ENCODE measurements around the gene DYNC1LI2.
A peak's percentile ranks its signal among the peaks of the same experiment; 100 is the strongest.

Gene DYNC1LI2

DNA sequence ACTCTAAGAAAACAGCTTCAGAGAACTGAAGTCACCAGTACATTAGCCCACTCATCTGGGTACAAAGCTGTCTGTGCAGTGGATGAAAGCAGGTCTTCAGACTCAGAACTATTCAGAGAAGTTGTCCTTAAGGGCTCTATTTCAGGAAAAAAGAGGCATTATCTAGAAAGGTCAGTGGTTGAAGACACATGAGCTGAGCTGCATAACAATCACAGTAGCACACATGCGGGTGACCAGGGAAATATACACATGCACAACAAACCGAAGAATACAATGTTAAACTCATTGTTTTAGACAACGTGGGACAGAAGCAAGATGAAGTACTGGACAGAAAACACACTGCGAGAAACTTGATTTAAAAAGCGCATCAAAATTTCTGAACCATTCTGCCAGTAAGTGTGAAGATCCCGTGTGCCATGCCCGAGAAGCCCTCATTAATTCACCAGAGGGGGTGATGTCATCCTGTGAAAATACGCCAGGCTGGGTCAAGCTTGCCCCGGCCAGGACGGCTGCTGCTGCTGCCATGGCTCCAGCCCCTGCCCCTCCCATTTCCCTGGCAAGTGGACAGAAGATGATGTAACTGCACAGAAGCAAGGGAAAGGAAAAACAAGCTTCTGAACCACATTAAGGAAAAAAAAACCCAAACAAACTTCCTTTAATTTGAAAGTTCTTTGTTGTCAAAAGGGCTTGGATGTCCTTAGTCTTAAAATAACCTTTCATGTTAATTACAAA is 10.1 kb downstream of the DYNC1LI2 start:
- peaks cover 14% of the 10 kb centered on the region for H3K4me1 ChIP-seq (ENCODE audit: control insufficient read depth, insufficient read depth, low read length)
- H3K36me3 ChIP-seq (ENCODE audit: control insufficient read depth in 2 of 2, insufficient read depth in 1 of 2, low read length in 2 of 2) = peaks cover 62 to 92% of the 10 kb centered on the region in 2 experiments
- ChIA-PET CTCF (interaction anchor here (0.5 to 7.1 kb wide), 25 partner anchors 9 to 383 kb away, joined by 3 to 88 read pairs (median 4); partner anchors contain the start of genes DYNC1LI2 and NAE1), POLR2A (interaction anchor here (0.6 to 1.3 kb wide), 6 partner anchors 9 to 192 kb away, joined by 3 to 9 read pairs (median 4); partner anchors contain the start of gene DYNC1LI2)
- H3K9me3 ChIP-seq (ENCODE audit: control insufficient read depth, insufficient read depth, low read depth, low read length) = no peaks in the 10 kb centered on the region
- no peak overlapping the region for H3K4me3 ChIP-seq (ENCODE audit: low read depth, low read length)
- H3K27ac ChIP-seq (ENCODE audit: extremely low read depth, low read depth, low read length) = peak overlapping the region; percentile 38
- TF ChIP-seq ZNF311 (tag by site-specific recombination; IDR thresholded peaks at IDR 0.05; ENCODE audit: borderline replicate concordance) (no peak), FEZF1 (tag by site-specific recombination; IDR thresholded peaks at IDR 0.05) (peak; percentile 23; the same call in 1 of the 2 replicates), KLF1 (tag by site-specific recombination; IDR thresholded peaks at IDR 0.05) (peak; percentile 72; the same call in 1 of the 2 replicates), ZBTB20 (tag by site-specific recombination; IDR thresholded peaks at IDR 0.05) (0 out of 2 replicates have a peak, but pooled peaks have one; percentile 22), SP2 (tag by site-specific recombination; IDR thresholded peaks at IDR 0.05) (no peak), ZNF660 (tag by site-specific recombination; IDR thresholded peaks at IDR 0.05) (peak; percentile 75), PRDM1 (tag by site-specific recombination; IDR thresholded peaks at IDR 0.05) (peak; percentile 75), ZIC2 (tag by site-specific recombination; IDR thresholded peaks at IDR 0.05) (0 out of 2 replicates have a peak, but pooled peaks have one; percentile 10), ZBTB21 (tag by site-specific recombination; IDR thresholded peaks at IDR 0.05) (peak; percentile 42; the same call in 1 of the 2 replicates), ZNF19 (tag by site-specific recombination; IDR thresholded peaks at IDR 0.05; ENCODE audit: low read depth) (no peak), BCL11A (tag by site-specific recombination; IDR thresholded peaks at IDR 0.05; ENCODE audit: low read depth) (peak; percentile 82), ZFP37 (tag by site-specific recombination; IDR thresholded peaks at IDR 0.05) (no peak), ZNF433 (tag by site-specific recombination; IDR thresholded peaks at IDR 0.05; ENCODE audit: low read depth) (no peak), OSR2 (tag by site-specific recombination; IDR thresholded peaks at IDR 0.05) (peak; percentile 94), SP3 (tag by site-specific recombination; IDR thresholded peaks at IDR 0.05) (peak; percentile 20; the same call in 1 of the 2 replicates), ZFHX2 (tag by site-specific recombination; conservative IDR thresholded peaks at IDR 0.05) (no peak), IKZF3 (tag by site-specific recombination; IDR thresholded peaks at IDR 0.05) (peak; percentile 80)
- TF ChIP-seq, protein P1, sequence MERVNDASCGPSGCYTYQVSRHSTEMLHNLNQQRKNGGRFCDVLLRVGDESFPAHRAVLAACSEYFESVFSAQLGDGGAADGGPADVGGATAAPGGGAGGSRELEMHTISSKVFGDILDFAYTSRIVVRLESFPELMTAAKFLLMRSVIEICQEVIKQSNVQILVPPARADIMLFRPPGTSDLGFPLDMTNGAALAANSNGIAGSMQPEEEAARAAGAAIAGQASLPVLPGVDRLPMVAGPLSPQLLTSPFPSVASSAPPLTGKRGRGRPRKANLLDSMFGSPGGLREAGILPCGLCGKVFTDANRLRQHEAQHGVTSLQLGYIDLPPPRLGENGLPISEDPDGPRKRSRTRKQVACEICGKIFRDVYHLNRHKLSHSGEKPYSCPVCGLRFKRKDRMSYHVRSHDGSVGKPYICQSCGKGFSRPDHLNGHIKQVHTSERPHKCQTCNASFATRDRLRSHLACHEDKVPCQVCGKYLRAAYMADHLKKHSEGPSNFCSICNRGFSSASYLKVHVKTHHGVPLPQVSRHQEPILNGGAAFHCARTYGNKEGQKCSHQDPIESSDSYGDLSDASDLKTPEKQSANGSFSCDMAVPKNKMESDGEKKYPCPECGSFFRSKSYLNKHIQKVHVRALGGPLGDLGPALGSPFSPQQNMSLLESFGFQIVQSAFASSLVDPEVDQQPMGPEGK (tag by site-specific recombination; IDR thresholded peaks at IDR 0.05) = peak; percentile 83
- TF ChIP-seq, protein P2, sequence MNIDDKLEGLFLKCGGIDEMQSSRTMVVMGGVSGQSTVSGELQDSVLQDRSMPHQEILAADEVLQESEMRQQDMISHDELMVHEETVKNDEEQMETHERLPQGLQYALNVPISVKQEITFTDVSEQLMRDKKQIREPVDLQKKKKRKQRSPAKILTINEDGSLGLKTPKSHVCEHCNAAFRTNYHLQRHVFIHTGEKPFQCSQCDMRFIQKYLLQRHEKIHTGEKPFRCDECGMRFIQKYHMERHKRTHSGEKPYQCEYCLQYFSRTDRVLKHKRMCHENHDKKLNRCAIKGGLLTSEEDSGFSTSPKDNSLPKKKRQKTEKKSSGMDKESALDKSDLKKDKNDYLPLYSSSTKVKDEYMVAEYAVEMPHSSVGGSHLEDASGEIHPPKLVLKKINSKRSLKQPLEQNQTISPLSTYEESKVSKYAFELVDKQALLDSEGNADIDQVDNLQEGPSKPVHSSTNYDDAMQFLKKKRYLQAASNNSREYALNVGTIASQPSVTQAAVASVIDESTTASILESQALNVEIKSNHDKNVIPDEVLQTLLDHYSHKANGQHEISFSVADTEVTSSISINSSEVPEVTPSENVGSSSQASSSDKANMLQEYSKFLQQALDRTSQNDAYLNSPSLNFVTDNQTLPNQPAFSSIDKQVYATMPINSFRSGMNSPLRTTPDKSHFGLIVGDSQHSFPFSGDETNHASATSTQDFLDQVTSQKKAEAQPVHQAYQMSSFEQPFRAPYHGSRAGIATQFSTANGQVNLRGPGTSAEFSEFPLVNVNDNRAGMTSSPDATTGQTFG (tag by site-specific recombination; IDR thresholded peaks at IDR 0.05; ENCODE audit: borderline replicate concordance) = no peak
- TF ChIP-seq, protein P3, sequence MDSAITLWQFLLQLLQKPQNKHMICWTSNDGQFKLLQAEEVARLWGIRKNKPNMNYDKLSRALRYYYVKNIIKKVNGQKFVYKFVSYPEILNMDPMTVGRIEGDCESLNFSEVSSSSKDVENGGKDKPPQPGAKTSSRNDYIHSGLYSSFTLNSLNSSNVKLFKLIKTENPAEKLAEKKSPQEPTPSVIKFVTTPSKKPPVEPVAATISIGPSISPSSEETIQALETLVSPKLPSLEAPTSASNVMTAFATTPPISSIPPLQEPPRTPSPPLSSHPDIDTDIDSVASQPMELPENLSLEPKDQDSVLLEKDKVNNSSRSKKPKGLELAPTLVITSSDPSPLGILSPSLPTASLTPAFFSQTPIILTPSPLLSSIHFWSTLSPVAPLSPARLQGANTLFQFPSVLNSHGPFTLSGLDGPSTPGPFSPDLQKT (IDR thresholded peaks at IDR 0.05; ENCODE audit: borderline replicate concordance, low read depth, low read length) = no peak
- TF ChIP-seq, protein P4, sequence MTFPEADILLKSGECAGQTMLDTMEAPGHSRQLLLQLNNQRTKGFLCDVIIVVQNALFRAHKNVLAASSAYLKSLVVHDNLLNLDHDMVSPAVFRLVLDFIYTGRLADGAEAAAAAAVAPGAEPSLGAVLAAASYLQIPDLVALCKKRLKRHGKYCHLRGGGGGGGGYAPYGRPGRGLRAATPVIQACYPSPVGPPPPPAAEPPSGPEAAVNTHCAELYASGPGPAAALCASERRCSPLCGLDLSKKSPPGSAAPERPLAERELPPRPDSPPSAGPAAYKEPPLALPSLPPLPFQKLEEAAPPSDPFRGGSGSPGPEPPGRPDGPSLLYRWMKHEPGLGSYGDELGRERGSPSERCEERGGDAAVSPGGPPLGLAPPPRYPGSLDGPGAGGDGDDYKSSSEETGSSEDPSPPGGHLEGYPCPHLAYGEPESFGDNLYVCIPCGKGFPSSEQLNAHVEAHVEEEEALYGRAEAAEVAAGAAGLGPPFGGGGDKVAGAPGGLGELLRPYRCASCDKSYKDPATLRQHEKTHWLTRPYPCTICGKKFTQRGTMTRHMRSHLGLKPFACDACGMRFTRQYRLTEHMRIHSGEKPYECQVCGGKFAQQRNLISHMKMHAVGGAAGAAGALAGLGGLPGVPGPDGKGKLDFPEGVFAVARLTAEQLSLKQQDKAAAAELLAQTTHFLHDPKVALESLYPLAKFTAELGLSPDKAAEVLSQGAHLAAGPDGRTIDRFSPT (tag by site-specific recombination; IDR thresholded peaks at IDR 0.05) = peak; percentile 64
- TF ChIP-seq, protein P5, sequence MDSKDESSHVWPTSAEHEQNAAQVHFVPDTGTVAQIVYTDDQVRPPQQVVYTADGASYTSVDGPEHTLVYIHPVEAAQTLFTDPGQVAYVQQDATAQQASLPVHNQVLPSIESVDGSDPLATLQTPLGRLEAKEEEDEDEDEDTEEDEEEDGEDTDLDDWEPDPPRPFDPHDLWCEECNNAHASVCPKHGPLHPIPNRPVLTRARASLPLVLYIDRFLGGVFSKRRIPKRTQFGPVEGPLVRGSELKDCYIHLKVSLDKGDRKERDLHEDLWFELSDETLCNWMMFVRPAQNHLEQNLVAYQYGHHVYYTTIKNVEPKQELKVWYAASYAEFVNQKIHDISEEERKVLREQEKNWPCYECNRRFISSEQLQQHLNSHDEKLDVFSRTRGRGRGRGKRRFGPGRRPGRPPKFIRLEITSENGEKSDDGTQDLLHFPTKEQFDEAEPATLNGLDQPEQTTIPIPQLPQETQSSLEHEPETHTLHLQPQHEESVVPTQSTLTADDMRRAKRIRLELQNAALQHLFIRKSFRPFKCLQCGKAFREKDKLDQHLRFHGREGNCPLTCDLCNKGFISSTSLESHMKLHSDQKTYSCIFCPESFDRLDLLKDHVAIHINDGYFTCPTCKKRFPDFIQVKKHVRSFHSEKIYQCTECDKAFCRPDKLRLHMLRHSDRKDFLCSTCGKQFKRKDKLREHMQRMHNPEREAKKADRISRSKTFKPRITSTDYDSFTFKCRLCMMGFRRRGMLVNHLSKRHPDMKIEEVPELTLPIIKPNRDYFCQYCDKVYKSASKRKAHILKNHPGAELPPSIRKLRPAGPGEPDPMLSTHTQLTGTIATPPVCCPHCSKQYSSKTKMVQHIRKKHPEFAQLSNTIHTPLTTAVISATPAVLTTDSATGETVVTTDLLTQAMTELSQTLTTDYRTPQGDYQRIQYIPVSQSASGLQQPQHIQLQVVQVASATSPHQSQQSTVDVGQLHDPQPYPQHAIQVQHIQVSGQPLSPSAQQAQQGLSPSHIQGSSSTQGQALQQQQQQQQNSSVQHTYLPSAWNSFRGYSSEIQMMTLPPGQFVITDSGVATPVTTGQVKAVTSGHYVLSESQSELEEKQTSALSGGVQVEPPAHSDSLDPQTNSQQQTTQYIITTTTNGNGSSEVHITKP (tag by site-specific recombination; IDR thresholded peaks at IDR 0.05) = peak; percentile 50
- TF ChIP-seq, protein P6, sequence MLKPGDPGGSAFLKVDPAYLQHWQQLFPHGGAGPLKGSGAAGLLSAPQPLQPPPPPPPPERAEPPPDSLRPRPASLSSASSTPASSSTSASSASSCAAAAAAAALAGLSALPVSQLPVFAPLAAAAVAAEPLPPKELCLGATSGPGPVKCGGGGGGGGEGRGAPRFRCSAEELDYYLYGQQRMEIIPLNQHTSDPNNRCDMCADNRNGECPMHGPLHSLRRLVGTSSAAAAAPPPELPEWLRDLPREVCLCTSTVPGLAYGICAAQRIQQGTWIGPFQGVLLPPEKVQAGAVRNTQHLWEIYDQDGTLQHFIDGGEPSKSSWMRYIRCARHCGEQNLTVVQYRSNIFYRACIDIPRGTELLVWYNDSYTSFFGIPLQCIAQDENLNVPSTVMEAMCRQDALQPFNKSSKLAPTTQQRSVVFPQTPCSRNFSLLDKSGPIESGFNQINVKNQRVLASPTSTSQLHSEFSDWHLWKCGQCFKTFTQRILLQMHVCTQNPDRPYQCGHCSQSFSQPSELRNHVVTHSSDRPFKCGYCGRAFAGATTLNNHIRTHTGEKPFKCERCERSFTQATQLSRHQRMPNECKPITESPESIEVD (tag by site-specific recombination; IDR thresholded peaks at IDR 0.05) = peak; percentile 51; the same call in 1 of the 2 replicates

Data from HEK293 (cell line).